ENCODE data around the gene FZR1.

GRCh38 chr19:3507371-3508120 is 1.4 kb downstream of the FZR1 start:
- TF ChIP-seq CTCF (IDR thresholded peaks at IDR 0.05): no peak
- TF ChIP-seq POLR2A (IDR thresholded peaks at IDR 0.05): no peak
- no peak for TF ChIP-seq EP300 (IDR thresholded peaks at IDR 0.05)

All from ovary (tissue), 3 donors.